ENCODE measurements around the gene MMP21. TPM values are rescaled to one million over a fixed set of nuclear protein-coding genes. Genes with fewer than 3 reads are reported as not detected.

The MMP21 gene
- total and polyA plus RNA-seq, 2 of the 13 experiments (the other 11 are each of a cell fraction or from before 2014, with no cell fraction given), result not detected

- TF ChIP-seq, protein P1, sequence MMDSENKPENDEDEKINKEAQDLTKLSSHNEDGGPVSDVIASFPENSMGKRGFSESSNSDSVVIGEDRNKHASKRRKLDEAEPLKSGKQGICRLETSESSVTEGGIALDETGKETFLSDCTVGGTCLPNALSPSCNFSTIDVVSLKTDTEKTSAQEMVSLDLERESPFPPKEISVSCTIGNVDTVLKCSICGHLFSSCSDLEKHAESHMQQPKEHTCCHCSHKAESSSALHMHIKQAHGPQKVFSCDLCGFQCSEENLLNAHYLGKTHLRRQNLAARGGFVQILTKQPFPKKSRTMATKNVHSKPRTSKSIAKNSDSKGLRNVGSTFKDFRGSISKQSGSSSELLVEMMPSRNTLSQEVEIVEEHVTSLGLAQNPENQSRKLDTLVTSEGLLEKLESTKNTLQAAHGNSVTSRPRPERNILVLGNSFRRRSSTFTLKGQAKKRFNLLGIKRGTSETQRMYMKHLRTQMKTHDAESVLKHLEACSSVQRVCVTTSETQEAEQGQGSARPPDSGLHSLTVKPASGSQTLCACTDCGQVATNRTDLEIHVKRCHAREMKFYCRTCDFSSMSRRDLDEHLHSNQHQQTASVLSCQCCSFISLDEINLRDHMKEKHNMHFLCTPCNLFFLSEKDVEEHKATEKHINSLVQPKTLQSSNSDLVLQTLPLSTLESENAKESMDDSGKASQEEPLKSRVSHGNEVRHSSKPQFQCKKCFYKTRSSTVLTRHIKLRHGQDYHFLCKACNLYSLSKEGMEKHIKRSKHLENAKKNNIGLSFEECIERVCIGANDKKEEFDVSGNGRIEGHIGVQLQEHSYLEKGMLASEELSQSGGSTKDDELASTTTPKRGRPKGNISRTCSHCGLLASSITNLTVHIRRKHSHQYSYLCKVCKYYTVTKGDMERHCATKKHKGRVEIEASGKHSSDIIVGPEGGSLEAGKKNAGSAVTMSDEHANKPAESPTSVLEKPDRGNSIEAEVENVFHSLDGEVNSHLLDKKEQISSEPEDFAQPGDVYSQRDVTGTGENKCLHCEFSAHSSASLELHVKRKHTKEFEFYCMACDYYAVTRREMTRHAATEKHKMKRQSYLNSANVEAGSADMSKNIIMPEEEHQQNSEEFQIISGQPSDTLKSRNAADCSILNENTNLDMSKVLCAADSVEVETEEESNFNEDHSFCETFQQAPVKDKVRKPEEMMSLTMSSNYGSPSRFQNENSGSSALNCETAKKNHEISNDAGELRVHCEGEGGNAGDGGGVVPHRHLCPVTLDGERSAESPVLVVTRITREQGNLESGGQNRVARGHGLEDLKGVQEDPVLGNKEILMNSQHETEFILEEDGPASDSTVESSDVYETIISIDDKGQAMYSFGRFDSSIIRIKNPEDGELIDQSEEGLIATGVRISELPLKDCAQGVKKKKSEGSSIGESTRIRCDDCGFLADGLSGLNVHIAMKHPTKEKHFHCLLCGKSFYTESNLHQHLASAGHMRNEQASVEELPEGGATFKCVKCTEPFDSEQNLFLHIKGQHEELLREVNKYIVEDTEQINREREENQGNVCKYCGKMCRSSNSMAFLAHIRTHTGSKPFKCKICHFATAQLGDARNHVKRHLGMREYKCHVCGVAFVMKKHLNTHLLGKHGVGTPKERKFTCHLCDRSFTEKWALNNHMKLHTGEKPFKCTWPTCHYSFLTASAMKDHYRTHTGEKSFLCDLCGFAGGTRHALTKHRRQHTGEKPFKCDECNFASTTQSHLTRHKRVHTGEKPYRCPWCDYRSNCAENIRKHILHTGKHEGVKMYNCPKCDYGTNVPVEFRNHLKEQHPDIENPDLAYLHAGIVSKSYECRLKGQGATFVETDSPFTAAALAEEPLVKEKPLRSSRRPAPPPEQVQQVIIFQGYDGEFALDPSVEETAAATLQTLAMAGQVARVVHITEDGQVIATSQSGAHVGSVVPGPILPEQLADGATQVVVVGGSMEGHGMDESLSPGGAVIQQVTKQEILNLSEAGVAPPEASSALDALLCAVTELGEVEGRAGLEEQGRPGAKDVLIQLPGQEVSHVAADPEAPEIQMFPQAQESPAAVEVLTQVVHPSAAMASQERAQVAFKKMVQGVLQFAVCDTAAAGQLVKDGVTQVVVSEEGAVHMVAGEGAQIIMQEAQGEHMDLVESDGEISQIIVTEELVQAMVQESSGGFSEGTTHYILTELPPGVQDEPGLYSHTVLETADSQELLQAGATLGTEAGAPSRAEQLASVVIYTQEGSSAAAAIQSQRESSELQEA (CRISPR knock-in tag; IDR thresholded peaks at IDR 0.05; ENCODE audit: not compliant biosample characterization), result no peak
- TF ChIP-seq ZBTB21 (CRISPR knock-in tag; IDR thresholded peaks at IDR 0.05), result no peak; the same call in 1 of the 2 replicates
- peak; percentile 79; the same call in 1 of the 2 replicates for TF ChIP-seq ZNF580 (CRISPR knock-in tag; IDR thresholded peaks at IDR 0.05; ENCODE audit: borderline replicate concordance, low read depth)
- no peak for TF ChIP-seq KLF12 (CRISPR knock-in tag; IDR thresholded peaks at IDR 0.05; ENCODE audit: borderline replicate concordance)
- TF ChIP-seq, protein P2, sequence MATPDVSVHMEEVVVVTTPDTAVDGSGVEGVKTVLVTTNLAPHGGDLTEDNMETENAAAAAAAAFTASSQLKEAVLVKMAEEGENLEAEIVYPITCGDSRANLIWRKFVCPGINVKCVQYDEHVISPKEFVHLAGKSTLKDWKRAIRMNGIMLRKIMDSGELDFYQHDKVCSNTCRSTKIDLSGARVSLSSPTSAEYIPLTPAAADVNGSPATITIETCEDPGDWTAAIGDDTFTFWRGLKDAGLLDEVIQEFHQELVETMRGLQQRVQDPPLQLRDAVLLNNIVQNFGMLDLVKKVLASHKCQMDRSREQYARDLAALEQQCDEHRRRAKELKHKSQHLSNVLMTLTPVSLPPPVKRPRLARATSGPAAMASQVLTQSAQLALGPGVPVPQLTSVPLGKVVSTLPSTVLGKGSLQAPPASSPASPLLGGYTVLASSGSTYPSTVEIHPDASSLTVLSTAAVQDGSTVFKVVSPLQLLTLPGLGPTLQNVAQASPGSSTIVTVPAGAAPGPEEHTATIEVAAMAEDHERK (CRISPR knock-in tag; IDR thresholded peaks at IDR 0.05; ENCODE audit: low read depth), result no peak
- TF ChIP-seq, protein P3, sequence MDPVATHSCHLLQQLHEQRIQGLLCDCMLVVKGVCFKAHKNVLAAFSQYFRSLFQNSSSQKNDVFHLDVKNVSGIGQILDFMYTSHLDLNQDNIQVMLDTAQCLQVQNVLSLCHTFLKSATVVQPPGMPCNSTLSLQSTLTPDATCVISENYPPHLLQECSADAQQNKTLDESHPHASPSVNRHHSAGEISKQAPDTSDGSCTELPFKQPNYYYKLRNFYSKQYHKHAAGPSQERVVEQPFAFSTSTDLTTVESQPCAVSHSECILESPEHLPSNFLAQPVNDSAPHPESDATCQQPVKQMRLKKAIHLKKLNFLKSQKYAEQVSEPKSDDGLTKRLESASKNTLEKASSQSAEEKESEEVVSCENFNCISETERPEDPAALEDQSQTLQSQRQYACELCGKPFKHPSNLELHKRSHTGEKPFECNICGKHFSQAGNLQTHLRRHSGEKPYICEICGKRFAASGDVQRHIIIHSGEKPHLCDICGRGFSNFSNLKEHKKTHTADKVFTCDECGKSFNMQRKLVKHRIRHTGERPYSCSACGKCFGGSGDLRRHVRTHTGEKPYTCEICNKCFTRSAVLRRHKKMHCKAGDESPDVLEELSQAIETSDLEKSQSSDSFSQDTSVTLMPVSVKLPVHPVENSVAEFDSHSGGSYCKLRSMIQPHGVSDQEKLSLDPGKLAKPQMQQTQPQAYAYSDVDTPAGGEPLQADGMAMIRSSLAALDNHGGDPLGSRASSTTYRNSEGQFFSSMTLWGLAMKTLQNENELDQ (CRISPR knock-in tag; IDR thresholded peaks at IDR 0.05; ENCODE audit: borderline replicate concordance), result no peak
- TF ChIP-seq STAT5B (CRISPR knock-in tag; IDR thresholded peaks at IDR 0.05), result no peak
- TF ChIP-seq ZNF792 (CRISPR knock-in tag; IDR thresholded peaks at IDR 0.05), result peak; percentile 89
- no peak for TF ChIP-seq ESRRA (CRISPR knock-in tag; IDR thresholded peaks at IDR 0.05; ENCODE audit: low read depth)
- no peak for TF ChIP-seq JARID2 (CRISPR knock-in tag; IDR thresholded peaks at IDR 0.05; ENCODE audit: insufficient replicate concordance)
- TF ChIP-seq SOX13 (IDR thresholded peaks at IDR 0.05), result peak; percentile 90
- TF ChIP-seq SOX13 (CRISPR knock-in tag; conservative IDR thresholded peaks at IDR 0.05 in 1 of 2, IDR thresholded peaks at IDR 0.05 in 1 of 2), result peak in 1 of 2 experiments; percentile 97; a peak in 2 of 4 replicates
- no peak for TF ChIP-seq AGO2 (optimal IDR thresholded peaks at IDR 0.05; ENCODE audit: low read depth, low read length)
- no peak for TF ChIP-seq TAF1 (CRISPR knock-in tag; IDR thresholded peaks at IDR 0.05)
- no peak for TF ChIP-seq GPN1 (CRISPR knock-in tag; IDR thresholded peaks at IDR 0.05; ENCODE audit: borderline replicate concordance)
- no peak for TF ChIP-seq KLF13 (CRISPR knock-in tag; IDR thresholded peaks at IDR 0.05)
Observed at GRCh38 chr10:125792342-125793300, 17.0 kb upstream of the MMP21 start (continued).
